ENCODE data around the gene OLFM2.
"Not testable (repeated sequence)": the region's sequence is repeated elsewhere in the genome, so short reads cannot be mapped to it uniquely, and the experiment has no call there.

OLFM2 gene

DNA sequence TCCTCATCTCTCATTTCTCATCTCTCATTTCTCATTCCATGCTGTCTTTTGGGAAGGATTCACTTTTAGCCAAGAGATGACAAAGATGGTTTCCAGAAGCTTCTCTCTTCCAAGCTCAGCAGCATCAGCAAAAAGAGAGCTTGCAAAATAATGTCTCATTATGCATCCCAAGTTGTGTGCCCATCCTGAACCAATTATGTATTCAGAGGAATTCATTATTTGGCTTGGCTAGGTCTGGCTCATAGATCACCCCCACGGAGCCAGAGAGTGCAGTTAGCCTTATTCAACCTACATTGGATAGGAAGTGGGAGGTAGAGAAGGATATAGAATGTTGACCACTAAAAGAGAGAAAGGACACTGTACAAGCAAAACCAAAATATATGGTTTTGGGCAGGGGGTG lies 5.4 kb upstream of the OLFM2 start:
- DNase-seq: no peak

GRCh38 chr19:9941231-9941630 lies 4.9 kb upstream of the OLFM2 start:
- DNase-seq: no peak

DNA sequence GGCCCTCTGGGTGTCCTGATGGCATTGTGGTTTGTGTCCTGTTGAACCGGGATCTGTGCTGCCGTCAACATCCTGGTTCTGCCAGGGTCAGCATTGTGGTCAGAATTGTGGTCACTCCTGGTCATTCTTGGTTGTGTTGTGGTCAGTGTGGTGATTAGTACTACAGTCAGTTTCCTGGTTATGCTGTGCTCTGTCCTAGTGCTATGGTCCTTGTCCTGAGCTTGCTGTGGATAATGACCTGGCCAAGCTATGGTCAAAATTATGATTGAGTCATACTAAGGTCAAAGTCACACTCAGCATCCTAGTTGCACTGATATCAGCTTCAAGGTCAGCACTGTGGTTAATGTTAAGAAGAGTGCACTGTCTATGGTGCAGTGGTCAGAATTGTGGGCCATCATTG lies 4.5 kb upstream of the OLFM2 start:
- DNase-seq: no peak

GRCh38 chr19:9939301-9939913 lies 3.1 kb upstream of the OLFM2 start:
- no peak for DNase-seq

GRCh38 chr19:9937001-9937411 lies 691 bp upstream of the OLFM2 start:
- DNase-seq: no peak

DNA sequence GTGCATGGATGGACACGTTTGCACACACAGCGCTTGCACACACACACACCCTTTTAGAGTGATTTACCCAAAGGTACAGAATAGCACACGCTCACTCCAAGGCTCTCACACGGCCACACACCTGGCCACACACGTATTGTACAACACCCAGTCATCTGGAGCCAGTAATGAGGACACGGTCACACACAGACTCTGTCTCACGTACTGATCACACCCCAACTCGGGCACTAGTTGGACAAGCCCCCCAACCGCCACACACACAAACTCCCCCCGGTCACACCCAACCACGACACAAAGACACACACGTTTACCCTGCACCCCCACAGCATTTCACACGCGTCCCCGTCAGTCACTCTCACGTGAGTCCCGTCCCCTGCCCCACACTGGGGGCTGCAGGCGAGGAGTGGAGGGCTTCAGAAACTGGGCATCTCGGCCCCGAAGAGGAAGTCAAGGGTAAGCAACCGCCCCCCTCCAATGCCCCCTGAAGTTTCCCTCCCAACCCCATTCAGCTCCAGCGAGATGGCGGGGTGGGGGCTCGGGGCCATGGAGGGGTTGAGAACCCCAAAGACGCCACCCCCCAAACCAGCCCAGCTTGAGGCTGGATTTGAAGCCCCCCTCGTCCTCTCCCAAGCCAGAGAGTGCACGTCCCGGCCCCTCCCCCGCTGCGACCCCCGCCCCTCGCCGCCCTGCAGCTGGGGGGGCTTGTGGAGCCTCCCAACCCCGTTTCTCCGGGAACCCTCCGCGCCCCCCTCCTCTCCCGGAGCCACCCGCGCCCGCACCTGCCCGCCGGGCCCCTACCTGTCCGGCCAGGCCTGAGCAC lies 599 bp downstream of the OLFM2 start:
- no peak for DNase-seq

DNA sequence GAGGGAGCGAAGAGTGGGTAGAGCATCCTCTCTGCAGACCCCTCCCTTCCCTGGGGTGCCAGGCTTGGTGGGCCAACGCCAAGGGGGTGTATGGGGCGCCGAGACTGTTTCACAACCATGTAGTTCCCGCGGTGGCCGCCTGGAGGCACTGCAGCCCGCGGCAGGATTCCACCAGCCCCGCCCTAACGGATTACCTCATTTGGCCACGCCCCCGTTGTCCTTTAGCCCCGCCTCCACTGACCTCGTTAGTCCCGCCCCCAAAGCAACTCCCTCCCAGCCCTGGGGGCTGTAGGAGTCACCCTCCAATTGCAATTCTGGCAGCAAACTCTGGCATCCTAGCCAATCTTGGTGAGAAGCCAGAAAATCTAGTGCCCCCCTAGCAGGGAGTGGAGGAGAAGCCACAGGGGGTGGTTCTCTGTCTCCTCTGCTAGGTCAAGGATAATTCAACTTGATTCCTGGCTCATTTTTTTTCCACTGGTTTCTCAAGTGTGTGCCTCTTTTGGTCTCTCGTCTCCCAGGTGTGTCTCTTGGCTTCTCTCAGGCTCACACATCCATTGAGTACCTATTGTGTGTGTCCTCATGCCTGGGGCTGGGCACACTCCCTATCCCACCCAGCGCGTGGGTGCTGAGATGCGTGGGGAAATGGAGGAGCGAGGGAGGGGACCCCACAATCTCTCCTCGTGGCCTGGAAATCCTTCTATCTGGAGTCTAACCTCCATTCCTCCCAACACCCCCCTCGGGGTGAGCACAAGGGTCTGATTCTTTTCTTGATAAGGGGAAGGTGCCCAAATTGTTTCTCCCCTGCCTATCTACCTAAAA lies 2.0 kb downstream of the OLFM2 start:
- peak; percentile 14 for DNase-seq

- DNase-seq: no peak
Observed at GRCh38 chr19:9932835-9933234, 3.5 kb downstream of the OLFM2 start.

DNA sequence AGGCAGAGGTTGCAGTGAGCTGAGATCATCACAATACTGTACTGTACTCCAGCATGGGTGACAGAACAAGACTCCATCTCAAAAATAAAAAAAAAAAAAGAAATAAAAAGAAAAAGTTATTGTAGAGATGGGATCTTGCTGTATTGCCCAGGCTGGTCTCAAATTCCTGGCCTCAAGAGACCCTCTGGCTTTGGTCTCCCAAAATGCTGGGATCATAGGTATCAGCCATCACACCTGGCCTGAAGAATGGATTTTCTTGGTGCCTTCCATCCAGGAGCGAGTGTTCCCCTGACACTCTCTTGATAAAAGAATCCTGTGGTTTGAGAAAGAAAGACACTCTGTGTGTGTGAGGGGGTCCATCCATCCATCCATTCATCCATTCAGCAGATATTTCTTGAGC lies 4.7 kb downstream of the OLFM2 start:
- DNase-seq: no peak

DNA sequence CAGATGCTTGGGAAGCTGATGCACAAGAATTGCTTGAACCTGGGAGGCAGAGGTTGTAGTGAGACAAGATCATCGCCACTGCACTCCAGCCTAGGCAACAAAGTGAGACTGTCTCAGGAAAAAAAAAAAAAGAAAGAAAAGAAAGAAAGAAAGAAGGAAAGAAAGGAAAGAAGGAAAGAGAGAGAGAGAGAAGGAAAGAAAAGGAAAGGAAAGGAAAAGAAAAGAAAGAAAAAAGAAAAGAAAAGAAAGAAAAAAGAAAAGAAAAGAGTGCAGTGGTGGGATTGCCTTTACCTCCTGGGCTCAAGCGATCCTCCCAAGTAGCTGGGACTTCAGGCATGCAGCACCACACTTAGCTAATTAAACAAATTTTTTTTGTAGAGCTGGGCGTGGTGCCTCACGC lies 12.9 kb downstream of the OLFM2 start:
- no peak for DNase-seq

DNA sequence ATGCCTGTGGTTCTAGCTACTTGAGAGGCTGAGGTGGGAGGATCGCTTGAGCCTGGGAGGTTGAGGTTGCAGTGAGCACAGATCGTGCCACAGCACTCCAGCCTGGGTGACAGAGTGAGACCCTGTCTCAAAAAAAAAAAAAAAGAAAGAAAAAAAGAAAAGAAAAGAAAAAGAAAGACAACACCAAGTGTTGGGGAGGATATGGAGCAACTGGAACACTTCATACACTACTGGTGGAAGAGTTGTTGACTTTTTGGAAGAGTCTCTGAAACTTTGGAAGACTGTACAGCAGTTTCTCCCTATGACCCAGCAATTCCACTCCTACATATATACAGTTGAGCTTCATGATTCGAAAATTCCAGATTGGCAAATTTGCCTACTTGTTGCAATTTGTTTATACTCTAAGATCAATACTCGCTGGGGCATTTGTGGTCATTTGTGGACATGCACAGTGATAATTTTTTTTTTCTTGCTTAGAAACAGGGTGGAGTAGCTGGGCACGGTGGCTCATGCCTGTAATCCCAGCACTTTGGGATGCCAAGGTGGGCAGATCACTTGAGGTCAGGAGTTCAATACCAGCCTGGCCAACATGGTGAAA lies 13.4 kb downstream of the OLFM2 start:
- not testable (repeated sequence) for DNase-seq

- peak; percentile 39 for DNase-seq
Observed at GRCh38 chr19:9917321-9917720, 19.0 kb downstream of the OLFM2 start.

GRCh38 chr19:9916719-9917118 lies 19.6 kb downstream of the OLFM2 start:
- DNase-seq: no peak

DNA sequence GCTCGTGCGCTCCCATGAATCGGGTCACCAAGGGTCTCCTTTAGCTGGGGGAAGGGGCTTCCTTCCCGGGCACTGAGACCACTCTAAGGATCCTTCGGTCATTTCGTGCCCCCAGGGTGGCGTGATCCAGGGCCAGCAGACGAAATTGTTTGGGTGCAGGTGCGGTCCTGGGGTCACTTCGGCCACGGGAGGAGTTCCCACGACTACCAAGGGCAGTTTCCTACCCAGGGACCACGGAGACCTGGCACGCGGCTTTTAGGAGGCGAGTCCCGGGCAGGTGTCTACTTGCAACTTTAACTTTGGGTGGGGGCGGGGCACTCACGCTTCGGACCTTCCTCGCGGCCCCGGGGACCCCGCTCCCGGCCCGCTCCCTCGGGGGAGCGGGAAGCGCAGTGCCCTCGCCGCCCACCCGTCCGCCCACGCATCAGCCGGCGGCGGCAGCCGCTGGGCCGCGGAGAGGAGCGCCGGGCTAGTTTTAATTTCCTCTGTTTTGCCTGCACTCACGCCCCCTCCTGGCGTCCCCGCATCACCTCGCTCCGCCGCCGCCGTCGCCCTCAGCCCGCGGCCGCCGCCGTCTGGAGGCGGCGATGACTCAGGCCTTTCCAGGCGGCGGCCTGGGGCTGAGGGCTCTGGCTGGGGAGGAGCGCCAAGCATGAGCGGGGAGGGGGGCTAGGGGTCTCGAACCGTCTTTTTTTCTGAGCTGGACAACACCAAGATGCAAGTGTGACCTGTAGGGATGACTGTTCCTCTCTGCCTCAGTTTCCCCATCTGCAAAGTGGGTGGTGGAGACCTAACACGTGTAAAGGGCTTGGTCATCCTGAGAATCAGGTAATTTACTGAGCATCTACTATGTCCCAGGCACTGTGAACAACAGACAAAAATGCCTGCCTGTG lies 21.8 kb downstream of the OLFM2 start:
- peak; percentile 59 for DNase-seq

GRCh38 chr19:9914001-9914314 lies 22.4 kb downstream of the OLFM2 start:
- DNase-seq: no peak

- no peak for DNase-seq
Observed at GRCh38 chr19:9913237-9914000, 22.9 kb downstream of the OLFM2 start.

- no peak for DNase-seq
Observed at GRCh38 chr19:9912551-9913236, 23.6 kb downstream of the OLFM2 start.

- no peak for DNase-seq
Observed at GRCh38 chr19:9911524-9912185, 24.7 kb downstream of the OLFM2 start.

GRCh38 chr19:9910625-9911024 lies 25.7 kb downstream of the OLFM2 start:
- no peak for DNase-seq

DNA sequence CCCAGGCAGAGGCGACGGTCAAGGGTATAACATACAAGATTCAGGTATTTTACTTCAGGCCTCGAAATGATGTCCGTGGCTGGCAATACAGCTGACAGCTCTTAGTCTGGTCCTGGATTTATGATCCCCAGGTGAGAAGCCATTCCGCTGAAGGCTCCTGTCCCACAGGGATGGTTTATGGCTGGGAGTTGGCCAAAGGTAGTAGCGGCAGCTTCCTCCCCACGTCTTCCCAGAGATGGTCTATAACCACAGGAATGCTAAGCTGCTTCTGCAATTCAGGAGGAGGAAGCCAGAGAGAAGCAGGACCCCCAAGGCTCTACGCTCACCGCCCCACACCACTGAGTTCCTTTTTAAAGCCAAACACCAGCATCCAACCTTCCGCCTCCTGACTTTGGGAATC lies 27.1 kb downstream of the OLFM2 start:
- no peak for DNase-seq
